NCI-H146 (cell line): Measurements from ENCODE around the gene UBXN1.

ENCODE experiments used
- DNase-seq: peaks from one replicate; lab custom pipeline; 2025; lab: John Stamatoyannopoulos, UW

Gene UBXN1

GRCh38 chr11:62645946-62646824, 32.7 kb downstream of the UBXN1 start, which contains the start of gene GANAB:
TSS of gene GANAB (minus strand) at chr11:62646613. CDS start at chr11:62646599, 14 bp downstream.
- peak; percentile 99 for DNase-seq

GRCh38 chr11:62645671-62645945, 33.3 kb downstream of the UBXN1 start:
- DNase-seq, result peak; percentile 13

- no peak for DNase-seq
Measured at GRCh38 chr11:62644220-62644619, 34.7 kb downstream of the UBXN1 start.

DNA sequence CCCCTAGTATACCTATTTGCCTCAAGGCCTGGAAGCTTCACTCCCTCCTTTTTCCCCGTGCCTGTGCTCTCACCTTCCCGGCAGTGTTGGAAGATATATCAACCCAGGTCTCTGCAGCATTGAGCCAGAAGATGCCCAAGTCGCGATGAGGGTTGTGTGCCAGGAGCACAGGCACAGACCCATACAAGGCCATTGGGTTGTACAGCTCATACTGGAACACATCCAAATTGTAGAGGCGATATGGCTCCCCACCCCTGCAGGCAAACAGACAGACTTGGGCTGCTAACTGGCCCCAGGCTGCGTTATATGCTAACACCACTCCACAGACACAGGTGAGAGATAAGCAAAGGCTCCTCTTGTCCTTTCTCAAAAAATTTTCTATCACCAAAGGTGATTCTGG, 46.4 kb downstream of the UBXN1 start:
- no peak for DNase-seq

DNA sequence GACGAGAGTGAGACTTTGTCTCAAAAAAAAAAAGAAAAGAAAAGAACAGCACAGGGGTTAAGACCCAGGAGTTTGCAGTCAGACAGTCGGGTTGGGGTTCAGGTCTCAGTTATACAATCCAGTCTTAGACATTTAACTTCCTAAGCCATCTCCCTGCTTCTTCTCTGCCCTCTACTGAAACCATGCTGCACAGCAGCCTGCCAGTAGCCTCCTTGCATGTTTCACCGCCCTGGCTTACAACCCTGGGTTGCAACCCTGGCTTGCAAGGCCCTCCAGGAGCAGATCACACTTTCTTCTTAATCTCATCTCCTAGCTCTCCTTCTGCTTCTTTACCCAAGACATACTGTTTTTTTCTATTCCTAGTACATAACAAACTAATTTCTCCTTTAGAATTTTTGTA, 51.2 kb downstream of the UBXN1 start:
- DNase-seq, result no peak
